Erythroblast (primary cell): ENCODE measurements around the gene CTSA.

Experiments
- GATA1 ChIP-seq: IDR thresholded peaks from 2 replicates; pipeline ENCODE4 v1.6.1; 2011; ENCODE audit warnings: low read depth, mild to moderate bottlenecking, control low read depth, low read length, moderate library complexity
- POLR2A ChIP-seq: IDR thresholded peaks from 2 replicates; pipeline ENCODE4 v1.6.1; 2011; ENCODE audit warnings: mild to moderate bottlenecking, low read length

GRCh38 chr20:45909336-45909808 is 18.2 kb downstream of the CTSA start:
- TF ChIP-seq POLR2A (no peak), GATA1 (no peak)
